Ishikawa (cell line): Measurements from ENCODE around the gene COL12A1.

Source experiments
- EP300 ChIP-seq: IDR thresholded peaks from 2 replicates; pipeline ENCODE4 v1.6.1; 2012; ENCODE audit warnings: borderline replicate concordance
- REST ChIP-seq: IDR thresholded peaks from 2 replicates; pipeline ENCODE4 v1.6.1; 2012; ENCODE audit warnings: low read depth, mild to moderate bottlenecking
- TAF1 ChIP-seq: IDR thresholded peaks from 2 replicates; pipeline ENCODE4 v1.6.1; 2012; ENCODE audit warnings: low read depth, mild to moderate bottlenecking

GRCh38 chr6:75084018-75084417 lies 121.8 kb downstream of the COL12A1 start:
- TF ChIP-seq REST (no peak), EP300 (no peak), TAF1 (no peak)
